HG03066 (cell line): Measurements from ENCODE around the gene SERPINA4.
"Not testable (repeated sequence)": the region's sequence is repeated elsewhere in the genome, so short reads cannot be mapped to it uniquely, and the experiment has no call there.

Experiments used
- ATAC-seq: cut with Tn5 transposase; IDR thresholded peaks from one replicate; pipeline ENCODE4 v1.9.1; 2021; ENCODE audit warnings: low read depth; ENCODE audit not compliant: unreplicated experiment

Gene SERPINA4

DNA sequence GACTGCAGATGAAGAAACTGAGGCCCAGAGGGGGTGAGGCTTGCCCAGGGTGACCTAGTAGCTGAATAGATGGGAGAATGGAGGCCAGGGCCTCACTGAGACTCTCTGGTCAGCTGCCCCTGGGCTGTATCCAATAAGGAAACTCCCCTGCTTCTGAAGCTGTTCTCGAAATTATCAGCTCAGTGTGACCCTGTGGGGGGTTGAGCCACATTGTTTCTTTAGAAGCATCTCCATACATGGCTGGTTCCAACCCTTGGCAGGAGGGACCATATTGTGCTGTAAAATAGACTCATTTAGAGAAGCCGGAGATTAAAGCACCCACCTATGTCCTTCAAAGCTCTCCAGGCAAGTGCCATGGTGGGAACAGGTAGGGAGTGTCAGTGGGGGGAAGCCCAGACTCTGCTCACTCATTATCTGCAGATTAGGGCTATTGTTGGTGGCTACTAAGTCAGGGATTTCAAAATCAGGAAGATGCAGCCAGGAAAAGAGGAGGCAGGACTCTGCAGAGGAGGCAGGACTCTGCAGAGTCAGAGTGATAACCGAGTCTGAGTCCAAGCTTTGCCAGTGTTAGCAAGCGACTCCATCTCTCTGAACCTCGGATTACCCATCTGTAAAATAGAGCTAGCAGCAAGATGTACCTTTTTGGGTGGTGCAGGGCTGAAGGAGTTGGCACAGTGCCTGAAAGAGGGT, 23.5 kb downstream of the SERPINA4 start:
- no peak for ATAC-seq

DNA sequence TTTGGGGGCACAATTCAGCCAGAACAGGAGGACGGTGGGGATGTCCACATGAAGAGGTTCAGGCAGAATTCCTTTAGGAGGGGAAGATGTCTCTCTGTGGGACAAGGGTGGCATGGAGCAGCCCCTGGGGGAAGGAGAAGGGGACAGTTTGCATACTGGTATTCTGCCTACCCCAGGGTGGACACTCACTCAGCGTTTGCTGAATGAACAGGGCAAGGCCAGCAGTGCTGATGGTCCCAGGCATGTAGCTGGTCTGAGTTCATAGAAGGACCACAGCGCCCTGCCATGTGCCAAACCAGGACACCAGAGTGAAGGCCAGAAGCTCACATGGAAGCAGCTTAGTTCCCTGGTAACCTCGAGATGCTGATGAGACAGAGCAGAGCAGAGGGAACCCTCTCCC, 25.4 kb downstream of the SERPINA4 start:
- ATAC-seq, result no peak

DNA sequence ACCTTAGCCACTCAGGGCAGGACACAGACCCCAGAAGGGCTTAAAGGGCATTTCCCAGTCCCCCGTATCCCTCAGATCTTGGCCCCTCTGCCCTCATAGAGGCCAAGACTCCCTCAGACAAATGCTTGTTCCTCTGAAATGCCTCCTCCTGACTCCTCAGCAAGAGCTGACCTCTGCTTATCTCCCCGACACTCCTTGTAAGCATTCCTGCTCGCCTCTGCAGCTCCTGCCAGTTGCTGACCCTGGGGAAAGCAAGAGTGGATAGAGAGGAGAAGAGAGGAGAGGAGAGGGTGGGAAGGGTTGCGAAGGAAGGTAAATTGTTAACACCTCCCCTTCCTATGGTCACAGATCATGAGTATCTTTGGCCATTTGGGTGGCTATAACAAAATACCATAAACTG, 27.1 kb downstream of the SERPINA4 start:
- ATAC-seq, result no peak

DNA sequence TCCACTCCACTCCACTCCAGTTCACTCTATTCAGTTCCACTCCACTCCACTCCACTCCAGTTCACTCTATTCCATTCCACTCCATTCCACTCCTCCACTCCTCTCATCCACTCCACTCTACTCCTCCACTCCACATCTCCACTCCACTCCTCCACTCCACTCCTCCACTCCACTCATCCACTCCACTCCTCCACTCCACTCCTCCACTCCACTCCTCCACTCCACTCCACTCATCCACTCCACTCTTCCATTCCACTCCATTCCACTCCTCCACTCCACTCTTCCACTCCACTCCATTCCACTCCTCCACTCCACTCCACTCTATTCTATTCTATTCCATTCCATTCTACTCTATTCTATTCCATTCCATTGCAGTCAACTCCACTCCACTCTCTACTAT, 29.8 kb downstream of the SERPINA4 start:
- no peak for ATAC-seq

DNA sequence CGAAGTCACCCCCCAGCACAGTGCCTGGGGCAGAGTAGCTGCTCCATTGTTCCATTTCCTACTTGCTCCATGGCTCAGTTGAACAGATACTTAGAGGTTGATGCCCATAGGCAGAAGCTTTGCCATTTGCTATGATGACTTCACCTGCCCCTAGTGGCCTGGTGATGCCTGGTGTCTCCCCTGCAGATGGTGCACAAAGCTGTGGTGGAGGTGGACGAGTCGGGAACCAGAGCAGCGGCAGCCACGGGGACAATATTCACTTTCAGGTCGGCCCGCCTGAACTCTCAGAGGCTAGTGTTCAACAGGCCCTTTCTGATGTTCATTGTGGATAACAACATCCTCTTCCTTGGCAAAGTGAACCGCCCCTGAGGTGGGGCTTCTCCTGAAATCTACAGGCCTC, 30.6 kb downstream of the SERPINA4 start:
- no peak for ATAC-seq

DNA sequence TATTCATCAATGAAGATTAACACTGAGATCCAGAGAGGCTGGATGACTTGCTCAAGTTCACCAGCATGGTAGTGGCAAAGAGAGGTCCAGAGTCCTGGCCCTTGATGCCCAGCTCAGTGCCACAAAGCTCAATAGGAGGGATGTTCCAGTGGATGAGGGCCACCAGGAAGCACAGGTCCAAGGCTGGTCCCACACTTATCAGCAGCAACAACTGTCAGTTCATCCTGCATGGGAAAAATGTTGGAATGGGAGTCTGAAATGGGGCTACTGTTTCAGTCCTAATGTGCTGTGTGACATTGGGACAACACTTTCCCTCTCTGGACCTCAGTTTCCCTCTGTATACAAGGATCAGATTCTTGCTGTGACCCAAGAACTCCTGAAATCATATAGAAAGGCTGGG, 31.2 kb downstream of the SERPINA4 start:
- no peak for ATAC-seq

GRCh38 chr14:94593376-94593748, 32.1 kb downstream of the SERPINA4 start:
- no peak for ATAC-seq

DNA sequence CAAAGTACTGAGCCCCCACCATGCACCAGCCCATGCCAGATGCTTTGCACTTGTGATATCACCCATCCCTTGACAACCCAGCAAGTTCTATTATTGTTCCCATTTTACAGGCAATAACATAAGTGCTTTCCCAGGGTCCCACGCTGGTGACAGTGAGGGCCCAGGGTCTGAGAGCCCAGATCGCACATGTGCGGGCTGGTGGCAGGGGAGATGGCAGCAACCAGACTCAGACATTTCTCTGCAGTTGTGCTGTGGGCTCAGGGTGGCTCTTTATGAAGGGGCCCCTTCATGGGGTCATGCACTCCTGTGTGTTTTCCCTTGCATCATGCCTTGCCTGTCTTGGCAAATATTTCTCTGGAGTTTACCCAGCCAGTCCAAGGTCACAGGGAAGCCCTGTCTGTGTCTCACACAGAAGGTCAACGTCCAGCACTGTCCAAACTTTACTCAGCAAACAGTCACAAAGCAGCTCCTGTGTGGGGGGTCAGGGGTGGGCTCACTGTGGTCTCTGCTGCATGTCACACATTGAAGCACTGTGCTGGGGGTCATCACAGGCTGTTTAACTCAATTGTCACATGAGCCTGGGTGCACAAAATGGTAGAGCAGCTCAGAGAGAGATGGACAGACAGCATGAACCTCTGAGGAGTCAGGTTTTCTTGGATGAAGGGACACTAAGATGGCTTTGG, 32.6 kb downstream of the SERPINA4 start:
- ATAC-seq, result no peak

DNA sequence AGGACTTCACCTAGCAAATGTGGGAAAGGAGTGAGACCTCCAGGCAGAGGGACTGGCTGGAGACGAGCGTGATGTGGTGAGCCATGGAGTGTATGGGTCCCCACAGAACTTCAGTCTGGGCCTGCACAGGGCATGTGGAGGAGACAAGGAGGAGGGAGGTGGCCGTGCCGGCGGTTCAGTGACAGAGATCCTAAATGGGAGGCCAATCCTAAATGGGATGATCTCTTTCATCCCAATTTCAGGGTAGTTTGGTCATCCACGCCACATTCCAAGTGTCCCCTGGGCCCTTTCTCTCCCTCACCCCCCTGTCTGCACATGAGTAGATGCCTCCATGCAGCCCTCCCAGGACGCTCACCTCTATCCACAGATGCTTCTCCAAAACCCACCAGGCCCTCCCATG, 33.2 kb downstream of the SERPINA4 start:
- no peak for ATAC-seq

DNA sequence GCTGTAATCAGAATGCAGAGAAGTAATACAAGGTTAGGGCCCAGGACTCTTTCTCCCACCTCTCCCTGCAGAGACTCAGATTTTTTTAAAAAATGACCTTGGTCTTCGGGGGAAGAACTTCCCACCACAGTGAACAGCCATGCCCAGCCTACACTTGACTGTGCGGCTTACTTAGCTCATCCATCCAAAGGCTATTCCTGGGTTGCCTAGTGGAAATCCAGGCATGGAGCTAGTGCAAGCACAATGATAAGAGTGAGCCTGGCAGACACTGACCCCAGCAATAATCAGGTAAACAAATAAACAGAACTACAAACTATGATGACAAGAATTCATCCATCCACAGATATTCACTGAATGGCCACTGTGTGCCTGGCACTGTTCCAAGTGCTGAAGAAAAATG, 34.7 kb downstream of the SERPINA4 start:
- no peak for ATAC-seq

DNA sequence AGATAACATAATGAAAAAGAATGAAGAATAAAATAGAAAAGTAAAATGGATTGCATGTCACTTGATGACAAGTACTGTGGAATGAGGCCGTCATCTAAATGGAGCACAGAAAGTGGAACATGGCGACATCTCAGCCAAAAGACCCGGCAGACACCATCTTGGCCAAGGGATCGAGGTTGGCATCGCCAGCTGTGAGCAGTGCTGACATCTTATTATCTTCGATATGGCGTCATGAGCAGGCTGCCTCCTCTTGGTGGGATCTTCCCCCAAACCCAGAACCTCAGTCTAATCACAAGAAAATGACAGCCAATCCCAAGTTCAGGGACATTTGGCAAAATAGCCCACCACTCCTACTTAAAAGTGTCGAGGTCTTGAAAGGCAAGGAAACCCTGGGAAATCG, 35.1 kb downstream of the SERPINA4 start:
- ATAC-seq, result no peak

DNA sequence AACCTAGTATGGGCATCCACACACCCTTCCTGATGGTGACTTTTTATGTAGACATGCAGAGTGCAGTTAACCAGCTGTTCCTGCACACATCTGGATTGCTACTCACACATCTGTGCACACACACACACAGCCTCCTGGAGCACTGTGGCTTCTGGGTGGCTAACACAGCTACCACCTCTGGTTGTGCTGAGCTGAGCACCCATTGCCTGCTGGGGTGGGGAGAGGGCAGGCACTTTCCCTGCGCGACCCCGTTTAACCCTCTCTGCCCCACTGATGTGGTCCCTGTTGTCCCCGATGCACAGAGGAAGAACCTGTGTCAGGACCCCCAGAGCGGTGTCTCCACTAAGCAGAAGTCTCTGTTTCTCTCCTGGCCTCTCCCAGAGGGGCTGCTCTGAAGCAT, 36.5 kb downstream of the SERPINA4 start:
- ATAC-seq, result no peak

DNA sequence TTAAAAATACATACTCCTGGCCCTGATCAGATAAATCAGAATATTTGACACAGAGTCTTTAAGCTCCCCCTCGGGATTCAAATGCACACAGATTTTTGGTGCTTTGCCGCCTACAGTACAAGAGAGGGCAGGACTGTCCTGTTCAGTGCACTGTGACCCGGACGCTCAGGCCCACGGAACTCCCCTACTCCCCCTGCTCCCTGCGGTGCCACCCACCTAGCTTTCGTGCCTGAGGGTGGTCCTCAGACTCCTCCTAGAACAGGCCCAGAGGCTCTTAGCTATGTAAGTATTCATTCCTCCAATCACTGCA, 37.2 kb downstream of the SERPINA4 start:
- ATAC-seq, result no peak

- no peak for ATAC-seq
Measured at GRCh38 chr14:94598816-94599655, 37.8 kb downstream of the SERPINA4 start.

- ATAC-seq, result no peak
Measured at GRCh38 chr14:94599656-94600004, 38.4 kb downstream of the SERPINA4 start.

DNA sequence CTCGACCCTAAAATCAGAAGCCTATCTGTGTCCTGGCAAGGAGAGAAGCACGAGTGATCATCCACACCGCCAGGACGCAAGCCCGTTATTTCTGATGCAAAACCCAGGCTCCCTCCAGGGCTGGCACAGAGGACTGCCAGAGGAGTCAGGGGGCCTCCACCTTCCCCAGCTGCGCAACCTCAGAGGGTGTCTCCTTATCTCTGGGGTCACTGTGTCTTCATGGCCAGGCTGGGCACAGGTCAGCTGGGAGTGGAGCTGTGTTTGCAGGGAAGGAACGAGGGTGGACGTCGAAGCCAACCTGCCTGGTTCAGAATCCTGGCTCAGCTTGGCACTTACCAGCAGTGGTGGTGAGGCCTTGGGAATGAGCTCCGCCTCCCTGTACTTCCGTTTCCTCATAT, 38.9 kb downstream of the SERPINA4 start:
- no peak for ATAC-seq

- ATAC-seq, result no peak
Measured at GRCh38 chr14:94601884-94602391, 40.7 kb downstream of the SERPINA4 start.

DNA sequence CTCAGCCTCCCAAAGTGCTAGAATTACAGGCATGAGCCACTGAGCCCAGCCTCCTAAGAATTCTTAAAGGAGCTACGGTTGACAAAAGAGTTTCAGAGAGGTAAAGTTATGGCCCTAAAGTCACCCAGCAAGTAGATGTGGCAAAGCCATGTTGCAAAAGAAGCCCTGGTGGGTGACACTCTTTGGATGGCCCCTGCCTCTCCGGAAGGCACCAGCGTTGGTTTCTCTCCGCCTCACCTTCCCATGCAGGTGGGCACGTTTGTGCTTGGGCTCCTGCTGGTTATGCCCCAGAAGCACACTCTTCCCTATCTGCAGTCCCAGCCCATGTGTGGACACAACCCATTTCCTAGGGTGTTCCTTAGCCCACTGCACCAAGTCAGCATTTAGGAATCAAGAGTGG, 41.5 kb downstream of the SERPINA4 start:
- ATAC-seq, result no peak

DNA sequence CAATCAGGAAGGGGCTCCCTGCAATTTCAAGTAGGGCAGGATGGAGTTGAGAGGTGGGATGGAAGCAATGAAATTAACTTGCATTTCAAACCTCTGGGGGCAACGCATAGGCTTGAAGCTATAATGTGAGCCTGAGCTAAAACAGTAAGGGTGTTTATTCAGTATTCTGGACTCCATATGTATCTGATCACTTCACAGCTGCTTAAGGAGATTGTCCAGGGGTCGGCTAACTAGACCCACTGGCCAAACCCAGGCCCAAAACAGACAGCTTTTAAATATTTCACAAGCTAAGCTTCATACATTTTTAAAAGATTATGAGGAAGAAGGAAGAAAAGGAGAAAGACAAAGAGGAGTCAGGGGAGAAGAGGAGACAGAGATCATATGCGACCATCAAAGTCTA, 44.1 kb downstream of the SERPINA4 start:
- ATAC-seq, result no peak

DNA sequence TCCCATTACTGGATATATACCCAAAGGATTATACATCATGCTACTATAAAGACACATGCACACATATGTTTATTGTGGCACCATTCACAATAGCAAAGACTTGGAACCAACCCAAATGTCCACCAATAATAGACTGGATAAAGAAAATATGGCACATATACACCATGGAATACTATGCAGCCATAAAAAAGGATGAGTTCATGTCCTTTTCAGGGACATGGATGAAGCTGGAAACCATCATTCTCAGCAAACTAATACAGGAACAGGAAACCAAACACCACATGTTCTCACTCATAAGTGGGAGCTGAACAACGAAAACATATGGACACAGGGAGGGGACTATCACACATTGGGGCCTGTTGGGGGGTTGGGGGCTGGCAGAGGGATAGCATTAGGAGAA, 47.7 kb downstream of the SERPINA4 start:
- not testable (repeated sequence) for ATAC-seq

DNA sequence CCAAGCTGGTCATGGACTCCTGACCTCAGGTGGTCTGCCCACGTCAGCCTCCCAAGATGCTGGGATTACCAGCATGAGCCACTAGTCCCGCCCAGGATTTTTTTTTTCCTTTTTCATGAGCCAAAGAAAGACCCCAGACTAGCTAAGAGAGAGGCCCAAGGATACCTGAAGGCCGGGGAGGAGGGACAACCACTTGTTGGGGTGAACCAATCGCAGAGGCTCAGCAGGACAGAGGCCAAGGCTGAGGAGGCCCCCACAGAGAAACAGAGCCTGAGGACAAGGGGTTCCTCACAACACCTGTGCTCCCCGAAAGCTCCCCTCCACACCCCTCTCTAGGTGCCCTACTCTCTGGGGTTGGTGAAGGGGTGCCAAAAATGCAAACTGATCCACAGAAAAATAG, 49.9 kb downstream of the SERPINA4 start:
- no peak for ATAC-seq

DNA sequence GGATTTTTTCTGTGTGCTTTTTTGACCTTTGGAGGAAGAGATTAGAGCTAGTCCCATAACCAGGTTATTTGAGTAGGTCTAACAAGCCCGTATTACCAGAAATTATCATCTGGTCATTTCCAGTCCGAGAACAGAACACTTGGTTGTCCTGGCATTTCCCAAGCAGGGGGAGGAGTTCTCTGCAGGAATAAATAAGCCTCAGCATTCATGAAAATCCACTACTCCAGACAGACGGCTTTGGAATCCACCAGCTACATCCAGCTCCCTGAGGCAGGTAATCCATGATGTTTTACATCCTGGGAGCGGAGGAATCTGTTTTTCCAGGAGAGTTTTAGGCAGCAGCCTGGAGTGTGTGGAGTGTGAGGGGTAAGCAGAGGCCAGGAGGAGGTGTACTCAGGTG, 50.9 kb downstream of the SERPINA4 start, which contains the start of gene SERPINA3:
Gene SERPINA3, plus strand, starts transcription at position 218 of the 400 bp plus-strand sequence. CDS start 2,051 bp downstream, outside the sequence.
- ATAC-seq, result no peak
